GM12892 (cell line): ENCODE results near the gene SDR42E2.
"Not testable (repeated sequence)": the region's sequence is repeated elsewhere in the genome, so short reads cannot be mapped to it uniquely, and the experiment has no call there.

ENCODE experiments used
- DNase-seq: peaks from one replicate; pipeline ENCODE4 v3.0.0; 2011; ENCODE audit not compliant: insufficient read length
- FAIRE-seq: peaks from 2 replicates; lab custom pipeline; 2011; peaks lifted over from hg19 to GRCh38; lab: Jason Lieb, UNC
- POLR2A ChIP-seq: IDR thresholded peaks from 2 replicates; pipeline ENCODE4 v1.6.1; 2011; ENCODE audit warnings: low read depth, low read length, control low read depth
- POLR2AphosphoS5 ChIP-seq: IDR thresholded peaks from 2 replicates; pipeline ENCODE4 v1.6.1; 2011; ENCODE audit warnings: low read depth, low read length, control low read depth
- TAF1 ChIP-seq: IDR thresholded peaks from 2 replicates; pipeline ENCODE4 v1.6.1; 2011; ENCODE audit warnings: low read depth, mild to moderate bottlenecking, control low read depth, low read length, borderline replicate concordance

The SDR42E2 gene

DNA sequence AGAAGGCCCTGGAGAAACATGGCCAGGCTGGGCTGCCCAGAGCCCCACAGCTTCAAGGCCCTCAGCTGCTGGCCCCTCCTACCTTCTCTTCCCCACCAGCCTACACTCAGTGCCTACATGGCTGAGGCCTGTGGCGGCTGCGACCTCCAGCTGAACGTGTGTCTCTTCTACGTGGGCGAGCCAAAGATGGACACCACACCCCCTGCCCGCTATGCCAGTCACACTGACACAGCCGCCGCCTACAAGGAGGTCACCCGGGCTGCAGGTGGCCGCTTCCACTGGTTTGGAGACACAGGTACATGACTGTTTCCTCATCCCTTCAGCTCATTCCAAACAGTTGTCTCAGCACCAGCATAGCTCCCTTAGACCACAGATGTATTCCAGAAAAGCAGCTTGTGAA is 29.5 kb upstream of the SDR42E2 start:
- no peak for FAIRE-seq
- TF ChIP-seq POLR2AphosphoS5 = no peak
- TF ChIP-seq POLR2A = no peak
- no peak for TF ChIP-seq TAF1
- no peak for DNase-seq

DNA sequence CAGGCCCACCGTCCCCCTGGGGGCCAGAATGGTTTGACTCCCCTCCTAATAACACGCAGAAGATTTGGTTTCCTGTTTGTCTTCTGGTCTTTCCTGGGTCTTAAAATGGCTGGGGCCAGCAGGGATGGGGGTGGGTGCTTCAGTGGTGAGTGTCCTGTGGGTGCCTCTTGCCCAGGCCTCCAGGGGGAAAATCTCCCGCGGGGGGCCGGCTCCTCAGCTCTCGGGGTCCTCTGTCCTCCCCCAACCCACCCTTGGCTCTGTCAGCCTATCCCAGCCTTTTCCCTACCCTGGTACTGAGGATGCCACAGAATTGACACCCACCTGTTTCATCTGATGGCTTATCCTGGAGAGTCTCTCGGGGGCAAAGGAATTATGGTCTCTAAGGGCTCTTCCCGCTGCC is 23.8 kb upstream of the SDR42E2 start:
- DNase-seq (no peak), FAIRE-seq (no peak)
- TF ChIP-seq POLR2A = no peak
- TF ChIP-seq POLR2AphosphoS5 = no peak
- TF ChIP-seq TAF1 = no peak

DNA sequence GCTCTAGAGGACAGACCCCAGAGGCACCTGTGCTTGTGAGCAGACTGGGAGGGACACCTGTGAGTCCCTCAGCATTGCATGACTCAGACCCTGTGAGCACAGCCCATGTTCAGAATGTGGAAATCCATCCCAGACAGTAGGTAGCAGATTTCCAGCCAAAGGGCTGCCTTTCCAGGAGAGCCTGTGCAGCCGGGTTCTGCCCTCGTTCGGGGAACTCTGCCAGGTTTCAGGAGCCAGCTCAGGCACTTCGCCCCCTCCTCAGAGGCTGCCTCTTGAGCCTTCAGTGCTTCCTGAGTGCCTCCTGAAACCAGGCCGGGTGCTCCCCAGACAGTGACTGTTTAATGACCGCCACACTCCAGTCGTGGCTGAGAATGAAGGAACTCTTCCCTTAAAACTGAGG is 23.3 kb upstream of the SDR42E2 start:
- FAIRE-seq = no peak
- TF ChIP-seq POLR2A = no peak
- no peak for TF ChIP-seq POLR2AphosphoS5
- no peak for TF ChIP-seq TAF1
- DNase-seq = no peak

DNA sequence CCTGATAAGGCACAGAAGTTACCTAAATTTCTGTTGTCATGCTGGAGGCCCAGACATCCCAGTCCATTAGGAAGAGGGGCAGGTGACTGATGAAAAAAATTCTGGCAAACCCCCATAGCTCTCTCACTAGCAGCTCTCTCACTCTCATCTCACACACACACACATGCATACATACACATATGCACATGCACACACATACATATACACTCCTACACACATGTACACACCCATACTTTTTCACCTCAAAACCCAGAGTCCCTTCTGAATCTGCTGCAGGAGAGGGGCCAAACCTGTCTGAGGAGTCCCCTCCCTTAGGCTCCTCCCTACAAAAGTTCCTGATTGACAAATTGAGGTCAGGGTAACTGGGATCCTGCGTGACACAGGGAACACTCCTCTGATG is 22.6 kb upstream of the SDR42E2 start:
- DNase-seq = no peak
- no peak for FAIRE-seq
- no peak for TF ChIP-seq POLR2AphosphoS5
- TF ChIP-seq TAF1 = no peak
- TF ChIP-seq POLR2A = no peak

DNA sequence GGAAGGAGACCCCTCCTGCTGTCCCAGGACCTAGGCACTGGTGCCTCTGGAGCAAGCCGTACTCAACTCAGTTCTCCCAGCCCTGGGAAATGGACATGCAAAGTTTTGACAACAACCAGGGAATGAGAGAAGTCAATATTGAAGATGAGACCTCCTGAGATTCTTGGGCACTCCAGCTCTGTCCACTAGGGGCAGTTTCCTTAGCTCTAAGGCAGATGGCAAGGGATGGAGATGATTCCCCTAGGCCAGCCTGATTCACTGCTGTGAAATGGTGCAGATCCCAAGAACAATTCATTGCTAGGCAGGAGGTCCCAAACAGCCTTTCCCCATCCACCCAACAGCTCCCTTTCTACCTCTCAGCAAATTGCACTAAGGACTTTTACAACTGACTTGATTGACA is 20.5 kb upstream of the SDR42E2 start:
- FAIRE-seq (no peak), DNase-seq (no peak)
- no peak for TF ChIP-seq POLR2AphosphoS5
- no peak for TF ChIP-seq POLR2A
- TF ChIP-seq TAF1 = no peak

DNA sequence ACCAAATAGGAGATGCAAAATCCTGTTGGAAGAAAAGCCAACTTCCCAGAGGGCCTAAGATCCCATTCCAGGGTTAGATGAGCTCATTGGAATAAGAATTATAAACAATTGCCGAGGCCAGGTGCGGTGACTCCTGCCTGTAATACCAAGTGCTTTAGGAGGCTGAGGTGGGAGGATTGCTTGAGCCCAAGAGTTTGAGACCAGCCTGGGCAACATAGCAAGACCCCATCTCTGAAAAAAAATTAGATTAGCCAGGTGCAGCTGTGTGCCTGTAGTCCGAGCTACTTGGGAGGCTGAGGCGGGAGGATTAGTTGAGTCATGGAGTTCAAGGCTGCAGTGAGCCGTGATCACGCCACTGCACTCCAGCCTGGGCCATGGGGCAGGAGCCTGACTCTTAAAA is 17.8 kb upstream of the SDR42E2 start:
- DNase-seq (no peak), FAIRE-seq (no peak)
- TF ChIP-seq POLR2AphosphoS5 (no peak), TAF1 (no peak), POLR2A (no peak)

DNA sequence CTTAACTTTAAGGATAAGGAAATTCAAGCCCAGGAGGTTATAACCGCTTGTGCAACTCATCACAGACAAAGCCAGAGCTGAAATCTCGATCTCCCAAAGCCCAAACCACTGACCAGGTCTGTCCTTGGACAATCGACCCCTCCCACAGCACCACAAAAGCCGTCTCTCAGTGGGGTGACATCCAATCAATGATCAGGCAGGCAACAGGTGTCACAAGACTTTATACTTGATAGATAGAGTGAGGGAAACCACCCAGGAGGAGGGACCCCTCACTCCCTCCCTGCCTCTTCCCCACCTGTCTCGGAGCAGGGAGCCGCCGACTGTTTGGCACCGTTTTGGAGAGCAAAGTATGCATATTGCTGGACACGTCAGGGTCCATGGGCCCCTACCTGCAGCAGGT is 14.5 kb upstream of the SDR42E2 start:
- no peak for FAIRE-seq
- DNase-seq = no peak
- TF ChIP-seq POLR2A = no peak
- TF ChIP-seq POLR2AphosphoS5 = no peak
- TF ChIP-seq TAF1 = no peak

DNA sequence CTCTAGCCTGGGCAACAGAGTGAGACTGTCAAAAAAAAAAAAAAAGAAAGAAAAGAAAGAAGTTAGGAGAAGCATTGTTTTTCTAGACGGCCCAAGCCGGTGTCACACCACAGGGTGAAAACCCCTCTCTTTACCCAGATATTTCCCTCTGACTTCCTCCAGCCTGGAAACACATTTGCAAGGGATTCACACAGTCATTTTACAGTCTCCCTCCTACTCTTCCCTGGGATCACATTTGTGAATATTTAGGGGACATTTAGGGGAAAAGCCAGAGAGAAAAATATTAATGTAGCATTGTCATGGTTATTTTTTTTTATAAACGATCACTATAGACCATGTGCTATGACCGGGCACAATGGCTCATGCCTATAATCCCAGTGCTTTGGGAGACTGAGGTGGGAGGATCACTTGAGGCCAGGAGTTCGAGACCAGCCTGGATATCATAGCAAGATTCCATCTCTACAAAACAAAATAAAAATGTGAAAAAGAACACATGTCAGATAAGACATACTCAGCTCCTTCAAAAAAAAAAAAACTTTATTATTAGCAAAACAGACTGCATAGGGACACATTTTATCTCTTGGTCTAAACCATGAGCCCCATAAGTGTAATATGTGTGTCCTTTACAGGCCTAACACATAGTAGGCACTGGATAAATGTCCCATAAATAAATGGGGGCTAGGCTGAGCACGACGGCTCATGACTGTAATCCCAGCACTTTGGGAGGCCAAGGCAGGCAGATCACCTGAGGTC is 10.9 kb upstream of the SDR42E2 start:
- FAIRE-seq (no peak), DNase-seq (no peak)
- TF ChIP-seq TAF1 = no peak
- TF ChIP-seq POLR2A = no peak

DNA sequence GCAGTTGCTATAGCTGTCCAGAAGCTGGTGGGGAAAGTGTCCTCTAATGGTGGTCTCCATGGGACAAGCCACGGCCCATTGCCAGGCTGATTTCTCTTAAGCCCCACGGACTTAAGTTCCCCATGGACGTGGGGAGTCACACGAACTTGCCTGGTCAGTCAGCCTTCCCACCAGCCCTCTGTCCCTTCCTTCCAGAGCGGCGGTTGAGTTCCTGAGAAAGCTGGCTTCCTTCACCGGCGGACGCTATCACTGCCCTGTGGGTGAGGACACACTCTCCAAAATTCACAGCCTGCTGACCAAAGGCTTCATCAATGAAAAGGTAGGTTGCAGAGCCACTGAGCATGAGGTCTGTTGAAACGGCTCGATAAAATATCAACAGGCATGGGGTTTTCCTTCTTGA is 10.0 kb upstream of the SDR42E2 start:
- no peak for TF ChIP-seq POLR2A
- TF ChIP-seq POLR2AphosphoS5 = no peak
- no peak for TF ChIP-seq TAF1
- no peak for FAIRE-seq
- no peak for DNase-seq

DNA sequence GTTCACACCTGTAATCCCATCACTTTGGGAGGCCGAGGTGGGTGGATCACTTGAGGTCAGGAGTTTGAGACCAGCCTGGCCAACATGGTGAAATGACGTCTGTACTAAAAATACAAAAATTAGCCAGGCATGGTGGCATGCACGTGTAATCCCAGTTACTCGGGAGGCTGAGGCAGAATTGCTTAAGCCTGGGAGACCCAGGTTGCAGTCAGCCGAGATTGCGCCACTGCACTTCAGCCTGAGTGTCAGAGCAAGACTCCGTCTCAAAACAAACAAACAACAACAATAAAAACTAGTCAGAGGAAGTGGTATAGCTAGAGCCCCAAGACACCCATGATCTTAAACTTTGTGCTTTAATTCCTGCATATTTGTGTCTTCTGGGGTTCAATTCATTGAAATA is 9.2 kb upstream of the SDR42E2 start:
- DNase-seq, FAIRE-seq: not testable (repeated sequence)

DNA sequence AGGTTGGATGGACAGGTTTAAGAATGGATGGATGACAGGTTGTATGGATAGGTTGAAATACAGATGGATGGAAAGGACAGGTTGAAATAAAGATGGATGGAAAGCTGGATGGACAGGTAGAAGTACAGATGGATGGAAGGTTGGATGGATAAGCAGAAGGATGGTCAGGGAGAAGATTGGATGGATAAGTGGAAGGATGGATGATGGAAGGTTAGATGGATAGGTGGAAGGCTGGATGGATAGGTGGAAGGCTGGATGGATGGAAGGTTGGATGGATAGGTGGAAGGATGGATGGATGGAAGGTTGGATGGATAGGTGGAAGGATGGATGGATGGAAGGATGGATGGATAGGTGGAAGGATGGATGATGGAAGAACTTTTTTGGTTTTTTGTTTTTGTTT is 905 bp upstream of the SDR42E2 start:
- no peak for FAIRE-seq
- no peak for DNase-seq
- no peak for TF ChIP-seq POLR2AphosphoS5
- no peak for TF ChIP-seq POLR2A
- no peak for TF ChIP-seq TAF1

DNA sequence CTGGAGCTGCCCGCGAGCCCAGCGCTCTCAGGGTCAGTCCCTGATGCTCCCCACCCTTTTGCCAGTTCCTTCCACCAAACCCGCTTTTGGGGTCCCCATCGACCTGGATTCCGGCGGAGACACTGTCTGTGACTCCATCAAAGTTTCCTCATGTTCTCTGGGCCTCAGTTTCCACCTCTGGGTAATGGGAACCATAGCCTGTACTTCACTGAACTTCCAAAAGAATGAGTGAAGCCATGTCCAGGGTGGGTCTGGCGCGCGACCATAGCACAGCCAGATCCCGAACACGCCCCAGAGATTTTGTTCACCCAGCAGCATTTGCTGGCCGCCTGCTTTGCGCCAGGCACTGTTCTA is 327 bp downstream of the SDR42E2 start:
- DNase-seq (no peak), FAIRE-seq (no peak)
- no peak for TF ChIP-seq POLR2AphosphoS5
- no peak for TF ChIP-seq TAF1
- no peak for TF ChIP-seq POLR2A

DNA sequence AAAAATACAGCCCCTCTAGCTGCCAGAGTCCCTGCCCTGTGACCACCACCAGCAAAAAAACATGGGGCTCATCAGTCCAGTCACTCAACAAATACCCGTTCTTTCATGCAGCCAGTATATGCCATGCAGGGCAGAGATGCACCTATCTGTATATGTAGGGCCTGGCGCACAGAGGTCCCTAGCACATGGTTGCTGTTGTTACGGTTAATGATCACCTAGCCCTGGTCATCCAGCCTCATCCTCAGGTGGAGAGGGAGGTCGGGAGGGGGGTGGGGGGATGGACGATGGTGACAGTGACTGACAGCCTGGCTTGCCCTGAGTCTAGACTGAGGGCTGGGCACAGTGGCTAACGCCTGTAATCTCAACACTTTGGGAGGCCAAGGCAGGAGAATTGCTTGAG is 1.5 kb downstream of the SDR42E2 start:
- DNase-seq (no peak), FAIRE-seq (no peak)
- TF ChIP-seq TAF1 (no peak), POLR2AphosphoS5 (no peak), POLR2A (no peak)
